OCI-LY7 (cell line): ENCODE results near the gene PRMT9.
A peak's percentile ranks its signal among the peaks of the same experiment; 100 is the strongest.

Experiments
- CTCF ChIP-seq: fragments of 200-600 bp; sonication (generic); conservative IDR thresholded peaks from 2 replicates; pipeline ENCODE4 v1.5.1; 2014; ENCODE audit warnings: mild to moderate bottlenecking, antibody characterized with exemption, low read length, moderate library complexity, mixed read lengths
- EZH2phosphoT487 ChIP-seq: fragments of 200-600 bp; sonication (generic); IDR thresholded peaks from 2 replicates; pipeline ENCODE4 v1.6.1; 2018; ENCODE audit warnings: low read depth, borderline replicate concordance, mild to moderate bottlenecking, mixed run types, antibody characterized with exemption, low read length, moderate library complexity, mixed read lengths

- TF ChIP-seq CTCF (peak; percentile 61), EZH2phosphoT487 (no peak)
Observed at GRCh38 chr4:147678796-147679549, 5.0 kb downstream of the PRMT9 start.
